Measurements from ENCODE around the gene POMGNT1.

POMGNT1 gene

DNA sequence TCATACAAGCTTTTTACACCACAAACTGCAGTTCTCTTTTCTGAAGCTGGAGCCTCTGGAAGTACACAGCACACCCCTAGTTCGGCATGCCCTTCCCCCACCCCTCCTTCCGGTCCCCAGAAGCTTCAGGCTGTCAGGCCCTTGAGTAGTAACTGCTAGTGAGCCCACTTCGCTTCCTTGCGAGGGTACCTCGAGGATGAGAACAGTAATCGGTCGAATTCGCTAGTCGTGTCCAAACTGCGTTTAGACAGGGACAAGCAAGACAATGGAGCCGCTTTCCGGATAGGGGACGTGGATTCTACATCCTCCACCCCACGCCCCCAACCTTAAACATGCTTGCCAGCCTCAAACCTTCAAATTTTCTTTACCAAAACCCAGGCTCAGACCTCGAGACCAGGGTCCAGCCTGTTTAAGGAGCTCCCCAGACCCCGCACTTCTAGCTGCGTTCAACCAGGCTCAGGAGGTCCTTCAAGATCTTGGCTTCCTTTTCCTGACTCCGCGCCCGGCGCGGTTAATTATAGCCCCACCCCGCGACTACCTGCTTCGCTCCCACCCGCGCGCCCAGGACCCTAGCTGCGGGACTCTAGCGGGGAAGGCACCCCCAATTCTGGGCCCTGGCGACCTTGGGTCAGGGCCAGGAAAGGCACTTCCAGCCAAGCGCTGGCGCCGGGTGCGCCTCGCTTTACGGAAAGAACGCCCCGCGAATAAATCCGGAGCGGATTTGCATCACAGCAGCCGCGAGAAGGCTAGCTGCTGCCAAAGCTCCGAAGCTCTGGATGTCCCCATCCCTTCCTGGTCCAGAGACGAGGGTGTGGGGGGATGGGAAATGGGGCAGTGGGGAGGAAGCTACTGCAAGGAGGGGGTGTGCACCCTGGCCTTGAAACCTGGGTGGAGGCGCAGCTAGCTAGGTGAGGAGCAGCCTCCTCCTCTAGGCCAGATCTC, 31.4 kb downstream of the POMGNT1 start:
- no peak for FAIRE-seq

DNA sequence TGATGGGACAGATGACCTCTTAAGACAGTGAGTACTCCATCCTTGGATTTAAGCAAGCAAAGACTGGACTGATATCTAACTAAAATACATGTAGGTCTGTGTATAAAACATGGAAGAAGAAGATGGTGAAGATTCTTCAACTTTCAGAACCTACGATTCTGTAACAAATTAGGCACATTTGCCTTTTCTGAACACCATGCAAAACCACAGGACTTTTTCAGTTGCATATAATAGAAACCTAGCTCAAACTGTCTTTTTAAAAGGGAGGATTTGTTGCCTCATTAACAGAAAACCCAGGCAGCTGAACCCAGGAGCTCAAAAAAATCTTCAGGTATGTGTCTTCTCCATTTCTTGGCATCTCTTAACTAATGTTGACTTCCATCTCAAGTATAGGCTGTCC, 38.0 kb downstream of the POMGNT1 start:
- FAIRE-seq, result no peak
- DNase-seq (ENCODE audit: insufficient read length, low spot score), result no peak
- TF ChIP-seq POLR2A (IDR thresholded peaks at IDR 0.05; ENCODE audit: low read depth, low read length), result no peak

More for the DNA sequence above, 31.4 kb downstream of the POMGNT1 start:
- TF ChIP-seq POLR2A (IDR thresholded peaks at IDR 0.05; ENCODE audit: low read depth, low read length), result no peak
- no peak for DNase-seq (ENCODE audit: insufficient read length, low spot score)

DNA sequence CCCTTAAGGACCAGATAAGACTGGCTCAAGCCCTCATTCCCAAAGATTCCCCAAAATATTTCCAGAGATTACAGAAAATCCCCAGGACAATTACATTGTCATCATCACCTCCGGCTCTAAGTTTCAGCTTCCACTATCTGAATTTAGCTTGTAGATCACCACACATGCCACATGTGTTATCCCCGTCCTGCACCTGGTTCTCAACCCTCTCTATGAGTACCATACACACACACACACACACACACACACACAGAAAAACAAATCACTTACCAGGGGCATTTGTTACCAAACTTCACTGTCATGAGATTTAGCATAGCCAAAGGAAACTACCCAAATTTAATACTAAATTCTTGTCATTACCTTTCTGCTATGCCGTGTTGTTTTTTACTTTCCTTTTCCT, 38.7 kb downstream of the POMGNT1 start:
- FAIRE-seq (no peak), DNase-seq (ENCODE audit: insufficient read length, low spot score) (no peak)
- TF ChIP-seq POLR2A (IDR thresholded peaks at IDR 0.05; ENCODE audit: low read depth, low read length), result no peak

DNA sequence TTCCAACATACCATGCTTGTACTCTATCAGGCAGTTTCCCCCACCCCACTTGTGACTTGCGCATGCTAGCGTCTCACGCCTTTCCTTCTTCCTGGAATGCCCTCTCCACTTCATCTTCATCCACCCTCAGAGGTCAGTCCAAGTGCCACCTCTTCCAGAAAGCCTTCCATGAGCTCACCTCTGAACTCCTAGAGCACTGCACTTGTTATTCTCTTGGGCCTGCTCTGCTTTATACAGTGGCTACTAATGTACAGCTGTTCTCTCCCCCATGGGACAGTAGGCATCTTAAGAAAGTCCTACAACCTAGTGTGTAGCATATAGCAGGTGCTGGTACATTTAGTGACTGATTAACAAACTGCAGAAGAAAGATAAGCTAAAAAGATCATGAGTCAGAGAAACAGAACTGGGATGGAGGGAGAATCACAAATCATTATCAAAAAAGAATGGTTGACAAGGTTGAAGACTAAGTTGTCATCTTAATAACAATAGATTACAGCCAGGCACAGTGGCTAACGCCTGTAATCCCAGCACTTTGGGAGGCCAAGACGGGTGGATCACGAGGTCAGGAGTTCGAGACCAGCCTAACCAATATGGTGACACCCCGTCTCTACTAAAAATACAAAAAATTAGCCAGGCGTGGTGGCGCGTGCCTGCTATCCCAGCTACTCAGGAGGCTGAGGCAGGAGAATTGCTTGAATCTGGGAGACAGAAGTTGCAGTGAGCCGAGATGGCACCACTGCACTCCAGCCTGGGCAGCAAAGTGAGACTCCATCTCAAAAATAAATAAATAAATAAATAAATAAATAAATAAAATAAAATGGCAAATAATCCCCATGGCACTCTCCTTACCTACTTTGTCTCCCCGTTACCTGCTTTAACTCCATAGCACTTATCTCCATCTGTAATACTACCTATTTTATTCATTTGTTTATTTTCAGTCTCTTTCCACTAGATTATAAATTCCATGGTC, 39.6 kb downstream of the POMGNT1 start:
- no peak for DNase-seq (ENCODE audit: insufficient read length, low spot score)
- TF ChIP-seq POLR2A (IDR thresholded peaks at IDR 0.05; ENCODE audit: low read depth, low read length), result no peak
- no peak for FAIRE-seq

DNA sequence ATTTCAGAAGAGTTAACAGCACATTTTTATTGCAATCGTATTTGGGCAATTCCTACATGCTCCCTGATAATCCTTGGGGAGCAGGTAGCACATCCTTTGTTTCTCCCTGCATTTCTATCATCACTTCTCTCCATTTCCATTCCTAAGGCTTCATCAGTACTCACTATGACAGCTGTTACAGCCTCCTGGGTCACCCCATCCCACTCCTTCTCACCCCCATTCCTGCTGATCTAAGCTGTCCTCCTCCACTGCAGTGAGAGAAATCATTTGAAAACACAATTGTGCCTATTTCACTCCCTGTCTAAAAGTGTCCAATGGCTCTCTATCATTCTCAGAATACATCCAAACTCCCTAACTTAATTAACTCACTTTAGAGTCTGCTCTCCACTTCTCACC, 40.3 kb downstream of the POMGNT1 start:
- FAIRE-seq, result no peak
- DNase-seq (ENCODE audit: insufficient read length, low spot score), result no peak
- TF ChIP-seq POLR2A (IDR thresholded peaks at IDR 0.05; ENCODE audit: low read depth, low read length), result no peak

DNA sequence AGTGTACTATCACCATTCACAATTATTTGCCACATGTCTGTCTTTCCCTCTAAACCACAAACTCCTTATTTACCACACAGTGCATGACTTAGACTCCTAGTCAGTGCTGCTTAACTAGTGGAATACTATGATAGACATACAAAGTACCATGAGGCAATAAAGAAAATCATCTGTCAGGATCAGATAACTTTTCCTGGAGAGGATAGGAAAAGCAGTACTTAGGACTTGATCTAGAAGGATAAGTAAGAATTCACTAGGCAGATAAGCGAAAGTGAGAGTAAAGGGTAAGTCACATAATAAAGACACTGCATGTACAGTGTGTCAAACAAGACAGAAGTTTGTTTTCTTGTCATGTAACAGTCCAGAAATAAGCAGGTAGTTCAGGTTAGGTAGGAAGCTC, 44.5 kb downstream of the POMGNT1 start:
- DNase-seq (ENCODE audit: insufficient read length, low spot score) (no peak), FAIRE-seq (no peak)
- no peak for TF ChIP-seq POLR2A (IDR thresholded peaks at IDR 0.05; ENCODE audit: low read depth, low read length)

DNA sequence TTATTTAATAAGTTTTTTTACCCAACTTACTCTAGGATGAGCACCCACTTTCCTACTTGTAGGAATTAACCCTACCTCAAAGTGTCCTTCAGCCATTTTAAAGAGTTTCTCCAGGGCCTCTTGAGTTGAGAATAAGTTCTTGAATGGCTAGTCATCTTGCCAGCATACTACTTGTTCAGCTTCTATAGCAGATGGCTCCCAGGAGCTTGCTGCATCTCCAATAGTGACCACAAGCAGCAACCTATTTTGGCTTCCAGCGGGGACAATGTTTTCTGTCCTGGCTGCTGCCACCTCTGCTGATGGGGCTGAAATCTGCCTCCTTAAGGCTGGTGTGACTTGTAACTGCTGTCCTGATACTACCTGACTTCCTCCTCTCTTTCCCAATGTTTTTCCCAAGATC, 45.0 kb downstream of the POMGNT1 start:
- no peak for TF ChIP-seq POLR2A (IDR thresholded peaks at IDR 0.05; ENCODE audit: low read depth, low read length)
- DNase-seq (ENCODE audit: insufficient read length, low spot score), result no peak
- FAIRE-seq, result no peak

DNA sequence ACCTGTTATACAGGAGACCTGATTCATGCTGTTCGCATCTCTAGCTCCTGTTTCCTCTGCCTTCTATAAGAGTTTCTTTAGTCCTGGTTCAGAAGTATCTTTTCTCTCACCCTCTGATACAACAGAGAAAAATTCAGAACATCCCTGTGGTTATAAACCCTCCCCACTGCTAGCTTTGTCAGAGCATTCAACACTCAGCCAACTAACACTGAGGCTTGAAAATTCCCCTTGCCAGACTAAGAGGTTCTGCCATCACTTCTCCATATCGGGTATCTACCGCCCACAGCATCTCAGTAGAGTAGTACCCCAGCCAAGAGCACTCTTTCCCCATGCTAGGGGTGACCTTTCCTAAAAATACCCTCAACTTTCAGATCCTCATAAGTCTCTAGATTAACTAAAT, 46.2 kb downstream of the POMGNT1 start:
- no peak for TF ChIP-seq POLR2A (IDR thresholded peaks at IDR 0.05; ENCODE audit: low read depth, low read length)
- FAIRE-seq (no peak), DNase-seq (ENCODE audit: insufficient read length, low spot score) (no peak)

DNA sequence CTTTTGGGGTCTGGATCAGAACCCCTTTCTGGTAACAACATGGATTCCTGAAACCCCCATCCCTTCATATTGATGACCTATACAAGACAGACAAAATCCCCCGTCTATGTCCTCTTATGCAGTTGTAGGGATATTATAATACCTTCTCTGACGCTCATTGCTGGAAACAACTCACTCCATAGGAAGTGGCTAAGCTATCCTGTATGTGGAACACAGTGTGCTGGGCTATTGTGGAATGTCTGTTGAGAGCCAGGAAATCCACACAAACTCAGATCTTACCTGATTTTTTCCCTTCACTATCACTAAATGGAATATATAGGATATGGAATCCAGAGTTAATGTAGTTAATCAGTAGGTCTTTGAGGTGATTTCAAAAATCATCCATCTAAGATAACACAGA, 48.1 kb downstream of the POMGNT1 start:
- FAIRE-seq (no peak), DNase-seq (ENCODE audit: insufficient read length, low spot score) (no peak)

DNA sequence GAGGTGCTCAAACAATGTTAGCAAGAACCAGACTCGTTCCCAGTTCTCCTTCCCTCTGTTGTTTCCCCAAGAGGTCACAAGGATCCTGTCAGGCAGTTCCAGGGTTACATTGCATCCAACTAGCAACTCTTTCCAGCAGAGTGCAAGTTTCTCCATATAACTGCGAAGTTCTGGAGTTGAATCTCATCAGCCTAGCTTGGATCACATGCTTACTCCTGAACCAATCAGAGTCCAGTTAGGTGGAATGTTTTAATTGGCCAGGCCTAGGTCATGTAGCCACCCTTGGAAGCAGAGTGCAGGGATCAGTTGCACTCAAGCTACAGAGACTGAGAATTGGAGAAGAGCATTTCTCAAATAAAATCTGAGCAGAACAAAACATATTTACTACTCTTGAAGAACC, 49.9 kb downstream of the POMGNT1 start:
- DNase-seq (ENCODE audit: insufficient read length, low spot score) (no peak), FAIRE-seq (no peak)
- TF ChIP-seq POLR2A (IDR thresholded peaks at IDR 0.05; ENCODE audit: low read depth, low read length), result no peak

More for the DNA sequence above, 48.1 kb downstream of the POMGNT1 start:
- no peak for TF ChIP-seq POLR2A (IDR thresholded peaks at IDR 0.05; ENCODE audit: low read depth, low read length)
